Mucosa of descending colon (tissue), 3 donors: Measurements from ENCODE around the gene KIRREL2. TPM values are rescaled to one million over a fixed set of nuclear protein-coding genes. Genes with fewer than 3 reads are reported as not detected.
A peak's percentile ranks its signal among the peaks of the same experiment; 100 is the strongest.

Experiments
- ATAC-seq: fragments of 200-7000 bp; cut with Tn5 transposase; one replicate; pipeline ENCODE4 v1.9.1; 2020; ENCODE audit warnings: mild to moderate bottlenecking, moderate library complexity
- DNase-seq, 3 donors: peaks; one replicate each; pipeline ENCODE4 v3.0.0-alpha.2; 2020
- H3K36me3 ChIP-seq: fragments of 200-600 bp; one replicate; pipeline ENCODE4 v1.8.0; 2021; ENCODE audit warnings: low read depth, mild to moderate bottlenecking
- H3K4me1 ChIP-seq: fragments of 200-600 bp; one replicate; pipeline ENCODE4 v1.8.0; 2021; ENCODE audit warnings: low read depth, mild to moderate bottlenecking
- H3K4me3 ChIP-seq: fragments of 200-600 bp; one replicate; pipeline ENCODE4 v1.8.0; 2021; ENCODE audit warnings: mild to moderate bottlenecking
- H3K9me3 ChIP-seq: fragments of 200-600 bp; one replicate; pipeline ENCODE4 v1.8.0; 2021; ENCODE audit warnings: mild to moderate bottlenecking
- intact Hi-C, 2 donors: fragments of 100-400 bp; cut with DNase I in 1 of 2; cut with micrococcal nuclease in 1 of 2; formaldehyde crosslinking; loops; one replicate each; pipeline versions ENCODE4 v1.11.0 to v1.11.1; 2022; cut with DNase I, micrococcal nuclease
- long read RNA-seq, 2 donors: library from polyadenylated mRNA; unstranded; transcript quantifications; one replicate each; pipeline ENCODE4 v2.0.0, GENCODE V29; 2019 to 2021
- total RNA-seq, 3 donors: library from RNA; stranded (reverse); fragmentation: NEBNext Ultra II Directional in 2 of 3; extraction: Animal tissue kit (Norgen Biotek cat#: 25700) in 2 of 3; gene quantifications; one replicate each; pipeline versions ENCODE4 v1.2.1 to v1.2.4, GENCODE V29; 2021 to 2023
- TF ChIP-seq, protein P1 (sequence below): fragments of 200-600 bp; IDR thresholded peaks from one replicate; pipeline ENCODE4 v1.8.0; 2022; ENCODE audit warnings: antibody characterized with exemption, mild to moderate bottlenecking
- donor health status: DM: no; HTN: no; CAD: no; lungs with moderate emphysema.
- donor health status: DM: no; HTN: no; CAD: no.
- donor health status: DM: no; HTN: yes; CAD: no.

KIRREL2 gene
- under 1 TPM in 1 of 3 donors, not detected in 2; 0.09 TPM for total RNA-seq
- long read RNA-seq, donor 1, result 0 reads
- long read RNA-seq, donor 2, result 0 reads

DNA sequence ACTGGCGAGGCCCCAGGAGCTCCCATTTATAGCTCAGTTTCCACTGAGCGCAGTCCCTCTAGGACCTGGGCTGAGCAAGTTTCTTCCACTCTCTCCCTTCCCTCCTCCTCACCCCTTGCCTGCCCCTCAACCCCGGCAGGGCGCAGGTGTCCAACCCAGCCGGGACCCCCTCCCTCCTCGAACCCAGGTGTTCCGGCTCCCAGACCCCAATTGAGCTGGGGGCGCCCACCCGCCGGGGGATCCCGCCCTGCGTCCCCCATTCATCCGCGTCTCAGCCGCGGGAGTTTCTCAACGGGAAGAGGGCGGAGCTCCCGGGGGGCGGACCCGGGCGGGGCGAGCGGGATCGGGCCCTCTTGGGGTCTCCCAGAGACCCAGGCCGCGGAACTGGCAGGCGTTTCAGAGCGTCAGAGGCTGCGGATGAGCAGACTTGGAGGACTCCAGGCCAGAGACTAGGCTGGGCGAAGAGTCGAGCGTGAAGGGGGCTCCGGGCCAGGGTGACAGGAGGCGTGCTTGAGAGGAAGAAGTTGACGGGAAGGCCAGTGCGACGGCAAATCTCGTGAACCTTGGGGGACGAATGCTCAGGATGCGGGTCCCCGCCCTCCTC is at the start of gene KIRREL2:
TSS of gene KIRREL2 (plus strand) at position 366 of the 604 bp plus-strand sequence. CDS start at position 575, 209 bp downstream.
- Histone ChIP-seq H3K4me3 (no peak within 1 kb of the TSS), H3K36me3 (no peaks in the 10 kb centered on the region), H3K9me3 (no peaks in the 10 kb centered on the region), H3K4me1 (no peaks in the 10 kb centered on the region)
- intact Hi-C loops, result no loop called here
- no peak for DNase-seq
- TF ChIP-seq, protein P1, sequence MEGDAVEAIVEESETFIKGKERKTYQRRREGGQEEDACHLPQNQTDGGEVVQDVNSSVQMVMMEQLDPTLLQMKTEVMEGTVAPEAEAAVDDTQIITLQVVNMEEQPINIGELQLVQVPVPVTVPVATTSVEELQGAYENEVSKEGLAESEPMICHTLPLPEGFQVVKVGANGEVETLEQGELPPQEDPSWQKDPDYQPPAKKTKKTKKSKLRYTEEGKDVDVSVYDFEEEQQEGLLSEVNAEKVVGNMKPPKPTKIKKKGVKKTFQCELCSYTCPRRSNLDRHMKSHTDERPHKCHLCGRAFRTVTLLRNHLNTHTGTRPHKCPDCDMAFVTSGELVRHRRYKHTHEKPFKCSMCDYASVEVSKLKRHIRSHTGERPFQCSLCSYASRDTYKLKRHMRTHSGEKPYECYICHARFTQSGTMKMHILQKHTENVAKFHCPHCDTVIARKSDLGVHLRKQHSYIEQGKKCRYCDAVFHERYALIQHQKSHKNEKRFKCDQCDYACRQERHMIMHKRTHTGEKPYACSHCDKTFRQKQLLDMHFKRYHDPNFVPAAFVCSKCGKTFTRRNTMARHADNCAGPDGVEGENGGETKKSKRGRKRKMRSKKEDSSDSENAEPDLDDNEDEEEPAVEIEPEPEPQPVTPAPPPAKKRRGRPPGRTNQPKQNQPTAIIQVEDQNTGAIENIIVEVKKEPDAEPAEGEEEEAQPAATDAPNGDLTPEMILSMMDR, result no peak
- ATAC-seq, result peak; percentile 35

- ATAC-seq (no peak), DNase-seq (no peak)
- H3K4me1 ChIP-seq, result no peaks in the 10 kb centered on the region
- intact Hi-C loops, result no loop called here
- no peak overlapping the region for H3K4me3 ChIP-seq
- no peaks in the 10 kb centered on the region for H3K36me3 ChIP-seq
- H3K9me3 ChIP-seq, result no peaks in the 10 kb centered on the region
- TF ChIP-seq, protein P1, result no peak
These were observed 49.1 kb upstream of the KIRREL2 start for GRCh38 chr19:35807633-35808032.

DNA sequence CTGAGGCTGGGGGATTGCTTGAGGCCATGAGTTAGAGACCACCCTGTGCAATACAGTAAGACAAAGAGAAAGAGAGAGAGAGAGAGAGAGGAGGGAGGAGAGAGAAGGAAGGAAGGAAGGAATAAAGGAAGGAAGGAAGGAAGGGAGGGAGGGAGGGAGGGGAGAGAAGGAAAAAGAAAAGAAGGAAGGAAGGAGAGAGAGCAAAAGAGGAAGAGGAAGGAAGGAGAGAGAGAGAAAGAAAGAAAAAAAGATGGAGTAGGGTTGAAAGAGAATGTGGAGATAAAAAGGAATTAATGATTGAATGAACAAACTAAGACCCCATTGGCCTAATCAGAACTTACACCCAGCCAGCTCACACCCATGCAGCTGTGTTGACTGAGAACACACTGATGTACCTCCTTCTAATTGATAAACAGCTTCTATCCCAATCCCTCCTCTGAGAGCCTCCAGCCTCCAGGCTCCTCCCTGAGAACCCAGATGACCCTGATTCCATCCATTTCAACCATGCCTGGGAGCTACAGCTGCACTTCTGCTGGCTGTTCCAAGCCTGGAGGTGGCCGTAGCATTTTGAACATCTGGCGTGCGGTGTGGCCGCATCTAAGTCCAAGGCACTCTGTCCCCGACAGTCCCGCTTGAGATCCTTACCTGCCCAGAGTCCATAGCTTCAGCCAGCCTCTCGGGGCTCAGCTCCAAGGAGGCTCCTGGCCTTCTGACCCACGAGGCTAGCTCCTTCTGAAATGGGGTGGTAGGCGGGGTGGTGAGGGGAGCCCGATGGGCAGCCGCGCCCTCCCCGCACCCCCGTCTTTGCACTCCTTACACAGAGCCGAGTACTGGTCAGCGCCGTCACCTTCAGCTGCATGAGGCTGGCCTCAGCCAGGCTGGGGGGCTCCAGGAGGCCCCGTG is 45.1 kb upstream of the KIRREL2 start:
- TF ChIP-seq, protein P1, result no peak
- intact Hi-C loops, result no loop called here
- ATAC-seq (no peak), DNase-seq (no peak)
- Histone ChIP-seq H3K36me3 (no peaks in the 10 kb centered on the region), H3K4me1 (no peaks in the 10 kb centered on the region), H3K9me3 (no peaks in the 10 kb centered on the region), H3K4me3 (no peak overlapping the region)

DNA sequence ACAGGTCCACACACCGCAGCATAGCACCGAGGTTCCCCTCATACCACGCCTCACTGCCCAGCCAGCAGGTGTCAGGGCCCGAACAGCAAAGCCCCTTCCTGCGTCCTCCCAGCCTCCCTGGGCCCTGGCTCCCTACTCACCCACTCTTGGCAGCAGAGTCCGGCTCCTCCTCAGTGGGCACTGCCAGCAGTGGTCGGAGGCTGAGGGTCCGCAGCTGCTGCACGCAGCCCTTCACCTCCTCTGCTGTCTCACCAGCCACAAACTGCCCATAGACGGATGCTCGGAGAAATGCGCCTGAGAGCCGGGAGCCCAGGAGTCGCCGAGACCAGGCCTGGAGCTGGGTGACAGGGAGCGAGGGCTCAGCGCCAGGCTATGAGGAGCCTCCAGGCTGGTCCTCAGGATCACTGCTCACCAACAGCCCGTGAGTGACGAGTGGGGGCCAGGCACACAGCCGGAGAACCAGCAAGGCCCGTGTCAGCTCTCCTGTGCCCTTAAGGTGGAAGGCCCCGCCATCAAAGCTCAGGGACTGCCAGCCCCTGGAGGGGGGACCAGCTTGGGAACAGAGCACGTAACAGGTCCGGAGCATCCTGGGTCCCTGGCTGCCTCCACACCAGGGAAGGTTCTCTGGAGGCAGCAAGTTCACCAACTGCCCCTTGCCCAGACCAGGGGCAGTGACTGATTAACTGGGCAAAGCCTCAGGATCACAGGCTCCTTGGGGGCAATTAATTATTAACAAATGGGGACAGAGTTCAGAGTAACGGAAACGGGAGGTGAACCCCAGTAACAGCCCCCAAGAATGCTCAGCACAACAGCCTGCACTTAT is 44.3 kb upstream of the KIRREL2 start, which contains the start of gene PRODH2:
TSS of gene PRODH2 (minus strand) at position 626 of the 823 bp plus-strand sequence. CDS start at position 586, 40 bp downstream.
- Histone ChIP-seq H3K9me3 (no peaks in the 10 kb centered on the region), H3K4me3 (no peak within 1 kb of the TSS), H3K36me3 (no peaks in the 10 kb centered on the region), H3K4me1 (no peaks in the 10 kb centered on the region)
- intact Hi-C loops, result no loop called here
- TF ChIP-seq, protein P1, result no peak
- DNase-seq (no peak), ATAC-seq (no peak)

- TF ChIP-seq, protein P1, result no peak
- no peak for DNase-seq
- no peaks in the 10 kb centered on the region for H3K4me1 ChIP-seq
- H3K36me3 ChIP-seq, result no peaks in the 10 kb centered on the region
- intact Hi-C loops, result no loop called here
- no peaks in the 10 kb centered on the region for H3K9me3 ChIP-seq
- no peak for ATAC-seq
- H3K4me3 ChIP-seq, result no peak overlapping the region
These were observed 43.4 kb upstream of the KIRREL2 start for GRCh38 chr19:35813043-35813890.
